HG03457 (cell line): ENCODE results near the gene HIP1.
"Not testable (repeated sequence)": the region's sequence is repeated elsewhere in the genome, so short reads cannot be mapped to it uniquely, and the experiment has no call there.

Experiments
- ATAC-seq: cut with Tn5 transposase; IDR thresholded peaks from one replicate; pipeline ENCODE4 v1.9.1; 2021; ENCODE audit warnings: moderate number of reproducible peaks; ENCODE audit not compliant: unreplicated experiment

HIP1 gene

GRCh38 chr7:75646571-75647102, 92.1 kb downstream of the HIP1 start:
- ATAC-seq, result no peak

DNA sequence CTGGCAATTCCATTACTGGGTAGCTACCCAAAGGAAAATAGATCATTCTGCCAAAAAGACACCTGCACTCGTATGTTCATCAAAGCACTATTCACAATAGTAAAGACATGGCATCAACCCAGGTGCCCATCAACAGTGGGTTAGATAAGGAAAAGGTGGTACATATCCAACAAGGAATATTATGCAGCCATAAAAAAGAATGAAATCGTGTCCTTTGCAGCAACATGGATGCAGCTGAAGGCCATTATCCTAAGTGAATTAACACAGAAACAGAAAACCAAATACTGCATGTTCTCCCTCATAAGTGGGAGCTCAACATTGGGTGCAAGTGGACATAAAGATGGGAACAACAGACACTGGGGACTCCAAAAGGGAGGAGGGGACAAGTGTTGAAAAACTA, 93.2 kb downstream of the HIP1 start:
- ATAC-seq, result no peak

- ATAC-seq, result no peak
Measured at GRCh38 chr7:75644589-75644988, 94.2 kb downstream of the HIP1 start.

GRCh38 chr7:75642810-75643486, 95.8 kb downstream of the HIP1 start:
- ATAC-seq, result no peak

DNA sequence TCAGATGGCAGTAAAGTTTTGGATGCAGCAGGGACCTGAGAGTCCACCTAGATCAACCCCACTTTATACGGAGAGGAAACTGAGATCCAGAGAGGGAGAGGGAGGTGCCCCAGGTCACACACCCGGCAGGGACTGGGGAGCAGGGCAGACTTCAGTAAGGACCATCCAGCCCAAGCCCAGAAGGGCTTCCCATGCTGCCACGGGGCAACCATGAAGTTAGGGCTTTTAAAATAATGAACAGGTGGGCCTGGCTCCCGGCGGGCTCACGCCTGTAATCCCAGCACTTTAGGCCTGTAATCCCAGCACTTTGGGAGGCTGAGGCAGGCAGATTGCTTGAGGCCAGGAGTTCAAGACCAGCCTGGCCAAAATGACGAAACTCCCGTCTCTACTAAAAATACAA, 98.5 kb downstream of the HIP1 start:
- ATAC-seq, result no peak

DNA sequence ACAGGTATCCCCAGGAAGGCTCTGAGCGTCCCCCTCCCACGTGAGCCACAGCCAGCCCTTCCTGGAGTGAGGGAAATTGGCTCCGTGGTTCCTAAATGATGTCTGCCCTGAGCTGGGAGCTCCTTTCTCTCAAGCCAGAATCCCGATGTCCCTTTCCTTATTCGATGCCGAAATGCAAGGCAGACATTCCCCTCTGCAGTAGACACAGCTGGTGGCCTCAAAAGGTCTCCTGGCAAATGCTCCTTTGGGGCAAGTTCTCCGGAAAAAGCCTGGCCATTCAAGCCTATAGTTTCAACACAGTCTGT, 98.9 kb downstream of the HIP1 start:
- ATAC-seq, result no peak

DNA sequence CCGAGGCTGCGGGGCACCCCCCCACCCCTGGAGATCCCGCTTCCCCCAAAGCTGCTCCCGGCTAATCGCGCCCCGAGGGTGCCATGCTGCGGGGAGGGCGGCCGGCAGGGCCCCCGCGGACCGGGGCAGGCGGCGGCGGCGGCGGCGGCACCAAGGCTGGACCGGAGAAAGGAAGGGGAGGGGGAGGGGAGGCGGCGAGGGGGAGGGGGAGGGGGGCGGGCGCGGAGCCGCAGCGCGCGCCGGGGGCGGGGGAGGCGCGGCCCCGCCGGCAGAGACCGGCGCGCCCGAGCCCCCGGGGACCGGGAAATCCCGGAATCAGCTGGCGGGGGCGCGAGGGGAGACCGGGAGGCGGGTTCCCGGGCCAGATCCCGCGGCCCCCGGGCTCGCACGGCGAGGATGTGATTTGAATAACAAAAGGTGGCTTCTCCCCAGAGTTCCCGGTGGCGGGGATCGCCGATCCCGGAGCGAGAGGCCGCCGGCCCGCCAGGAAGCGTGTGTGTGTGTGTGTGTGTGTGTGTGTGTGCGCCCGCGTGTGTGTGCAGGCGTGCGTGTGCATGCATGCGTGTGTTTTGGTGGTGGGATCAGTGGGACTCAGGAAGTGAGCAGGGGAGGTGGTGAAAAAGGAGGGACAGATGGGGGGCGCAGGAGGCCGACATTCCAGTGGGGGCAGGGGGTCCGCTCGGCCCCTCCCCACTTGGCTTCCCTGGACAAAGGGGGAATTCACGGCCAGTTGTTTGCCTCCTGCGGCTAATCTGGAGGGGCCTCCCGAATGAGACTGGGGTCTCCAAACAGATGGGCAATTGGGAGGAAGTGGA, 99.5 kb downstream of the HIP1 start:
- no peak for ATAC-seq

DNA sequence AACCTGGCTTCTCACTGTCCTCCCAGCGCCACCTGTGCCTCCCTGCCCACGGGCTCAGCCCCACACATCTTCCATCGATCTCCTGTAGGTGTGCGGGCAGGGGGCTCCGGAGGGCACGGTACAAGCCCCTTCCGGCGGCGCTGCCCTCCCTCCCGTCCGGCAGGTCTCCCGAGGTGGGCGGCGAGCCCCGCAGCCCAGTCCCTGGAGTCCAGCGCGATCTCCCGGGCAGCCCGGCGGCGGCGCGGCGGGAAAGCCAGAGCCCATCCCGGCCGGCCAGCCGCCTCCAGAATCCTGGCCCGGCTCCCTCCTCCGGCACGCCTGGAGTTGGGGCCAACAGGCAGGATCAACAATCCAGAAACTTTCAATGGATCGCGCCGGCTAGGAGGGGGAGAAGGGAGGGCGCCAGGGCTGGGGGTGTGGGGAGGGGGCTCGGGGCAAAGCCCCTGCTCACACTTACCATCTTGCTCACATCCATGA, 100.1 kb downstream of the HIP1 start:
- no peak for ATAC-seq

GRCh38 chr7:75637854-75638593, 100.7 kb downstream of the HIP1 start:
- no peak for ATAC-seq

GRCh38 chr7:75635036-75635435, 103.7 kb downstream of the HIP1 start:
- ATAC-seq, result no peak

DNA sequence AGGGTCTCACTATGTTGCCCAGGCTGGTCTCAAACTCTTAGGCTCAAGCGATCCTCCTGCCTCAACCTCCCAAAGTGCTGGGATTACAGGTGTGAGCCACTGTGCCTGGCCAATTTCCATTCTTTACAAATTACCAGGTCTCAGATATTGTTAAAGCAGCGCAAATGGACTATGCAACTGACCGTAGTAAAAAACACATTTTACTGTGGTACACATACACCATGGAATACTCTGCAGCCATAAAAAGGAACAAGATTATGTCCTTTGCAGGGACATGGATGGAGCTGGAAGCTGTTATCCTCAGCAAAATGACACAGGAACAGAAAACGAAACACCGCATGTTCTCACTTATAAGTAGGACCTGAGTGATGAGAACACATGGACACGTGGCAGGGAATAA, 106.2 kb downstream of the HIP1 start:
- ATAC-seq, result not testable (repeated sequence)

GRCh38 chr7:75631711-75632110, 107.0 kb downstream of the HIP1 start:
- ATAC-seq, result no peak

- no peak for ATAC-seq
Measured at GRCh38 chr7:75630549-75630948, 108.2 kb downstream of the HIP1 start.

DNA sequence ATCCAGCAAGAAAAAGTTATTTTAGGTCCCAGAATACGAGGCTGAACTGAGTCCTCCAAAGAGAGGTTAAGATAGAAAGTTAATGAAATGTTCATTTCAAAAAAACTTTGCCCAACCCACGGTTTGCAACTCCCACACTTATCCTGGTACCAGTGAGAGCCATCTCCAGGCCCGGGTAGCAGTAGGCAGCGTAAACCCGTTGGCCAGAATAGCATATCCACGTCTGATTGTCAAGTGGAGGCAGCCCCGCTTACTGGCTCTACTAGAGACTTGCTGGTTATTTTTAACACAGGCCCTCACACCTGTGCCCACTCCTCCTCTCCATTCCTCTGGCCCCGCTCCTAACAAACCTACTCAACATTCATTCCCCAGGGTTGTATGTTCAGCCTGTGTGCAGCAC, 109.7 kb downstream of the HIP1 start:
- no peak for ATAC-seq

DNA sequence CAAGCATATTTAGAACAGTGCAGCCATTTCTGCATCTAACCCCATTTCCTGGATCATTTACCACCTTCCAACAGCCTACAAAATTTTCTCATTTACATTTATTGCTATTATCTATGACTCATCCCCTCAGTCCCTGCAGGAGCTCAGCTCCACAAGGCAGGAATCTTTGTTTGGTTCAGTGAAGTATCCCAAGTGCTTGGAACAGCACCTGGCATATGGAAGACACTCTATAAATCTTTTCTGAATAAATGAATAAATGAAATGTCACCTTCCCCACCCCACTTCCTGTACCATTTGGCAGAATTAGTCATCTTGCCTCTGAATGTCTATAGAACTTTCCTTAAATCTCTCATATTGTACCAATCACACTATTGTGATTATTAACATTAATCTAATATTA, 110.7 kb downstream of the HIP1 start:
- no peak for ATAC-seq

DNA sequence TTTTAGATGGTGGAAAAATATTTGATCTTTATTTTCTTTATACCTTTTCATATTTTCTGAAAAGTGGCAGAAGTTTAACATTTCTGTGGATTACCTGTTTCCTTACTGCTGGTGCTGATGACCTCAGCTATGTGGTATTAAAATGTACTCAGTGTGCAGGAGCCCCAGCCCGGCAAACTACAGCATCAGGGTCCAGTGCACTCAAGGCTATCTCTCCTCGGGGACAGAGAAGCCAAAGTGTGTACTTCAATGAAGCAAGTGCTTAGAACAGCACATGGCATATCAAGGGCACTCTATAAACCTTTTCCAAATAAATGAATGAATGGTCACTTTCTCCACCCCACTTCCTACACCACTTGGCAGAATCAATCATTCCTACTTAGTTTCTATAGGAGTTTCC, 111.8 kb downstream of the HIP1 start:
- ATAC-seq, result no peak

- ATAC-seq, result no peak
Measured at GRCh38 chr7:75625868-75626267, 112.9 kb downstream of the HIP1 start.

DNA sequence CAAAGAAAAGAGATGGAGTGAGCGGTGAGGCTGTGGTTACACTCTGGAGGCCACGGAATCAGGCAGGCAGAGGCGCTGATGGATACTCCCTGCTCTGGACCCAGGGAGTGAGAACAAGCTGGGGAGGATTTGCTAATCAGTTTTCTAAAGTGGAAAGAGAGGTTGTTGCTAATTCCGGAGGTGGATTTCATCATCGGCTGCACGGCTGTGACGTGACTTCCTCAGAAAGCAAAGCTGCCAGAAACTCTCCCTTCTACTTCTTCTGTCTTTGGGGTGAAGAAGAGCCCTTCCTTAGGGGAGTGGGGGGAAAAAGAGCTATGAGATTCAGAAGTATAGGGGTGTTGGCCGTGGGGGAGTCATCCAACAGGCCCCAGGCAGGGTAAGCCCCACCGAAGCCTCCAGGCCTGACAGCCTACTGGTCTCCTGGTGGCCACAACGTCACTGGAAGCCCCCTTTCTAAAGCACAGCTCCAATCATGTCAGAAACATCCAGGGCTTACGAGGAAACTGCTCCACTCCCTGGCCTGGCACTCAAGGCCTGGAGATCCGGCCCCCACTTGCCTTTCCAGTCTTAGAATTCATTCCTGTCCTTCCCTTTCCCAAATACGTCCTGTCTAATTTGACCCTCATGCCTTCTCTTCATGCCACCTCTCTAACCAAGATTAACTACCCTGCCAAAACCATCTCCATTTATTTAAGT, 114.5 kb downstream of the HIP1 start:
- ATAC-seq, result no peak

GRCh38 chr7:75623390-75624133, 115.2 kb downstream of the HIP1 start:
- ATAC-seq, result no peak

DNA sequence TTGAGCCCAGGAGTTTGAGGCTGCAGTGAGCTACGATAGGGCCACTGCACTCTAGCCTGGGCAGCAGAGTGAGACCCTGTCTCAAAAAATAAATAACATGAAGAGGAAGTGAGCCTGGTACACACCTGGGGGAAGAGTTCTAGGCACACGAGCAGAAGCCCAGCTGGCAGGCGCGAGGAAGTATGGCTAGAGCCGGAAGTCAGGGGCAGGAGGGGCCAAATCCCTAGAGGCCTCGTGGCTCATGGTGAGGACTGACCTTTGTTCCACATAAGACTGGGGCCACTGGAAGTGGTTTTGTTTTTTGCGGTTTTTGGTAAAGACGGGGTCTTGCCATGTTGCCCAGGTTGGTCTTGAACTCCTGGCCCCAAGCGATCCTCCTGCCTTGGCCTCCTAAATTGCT, 117.6 kb downstream of the HIP1 start:
- no peak for ATAC-seq
